WTC11 (cell line): ENCODE measurements around the gene STXBP5. TPM values are rescaled to one million over a fixed set of nuclear protein-coding genes. Genes with fewer than 3 reads are reported as not detected.

Source experiments
- ATAC-seq: fragments of 200-7000 bp; cut with Tn5 transposase; 2 replicates; pipeline ENCODE4 v1.10.0; 2021; ENCODE audit warnings: mild to moderate bottlenecking, moderate library complexity
- CTCF ChIA-PET: fragments of 300-600 bp; sonication (Branson Sonifier 250); formaldehyde crosslinking; loops from one replicate; lab custom pipeline; 2021; ENCODE audit warnings: antibody characterized with exemption; lab: Charles Lee
- POLR2A ChIA-PET: fragments of 350-600 bp; sonication (Branson Sonifier 250); formaldehyde crosslinking; loops from one replicate; lab custom pipeline; 2021; ENCODE audit warnings: antibody characterized with exemption; lab: Charles Lee
- DNase-seq: peaks from one replicate; pipeline ENCODE4 v3.0.0; 2021; ENCODE audit warnings: low spot score
- H3K27ac Mint-ChIP-seq: 2 replicates; pipeline ENCODE4 v1.8.0; 2021; ENCODE audit warnings: mixed read lengths
- H3K27me3 Mint-ChIP-seq: 2 replicates; pipeline ENCODE4 v1.8.0; 2021; ENCODE audit warnings: low read depth, mild to moderate bottlenecking, moderate library complexity, mixed read lengths
- H3K36me3 Mint-ChIP-seq: 2 replicates; pipeline ENCODE4 v1.8.0; 2021; ENCODE audit warnings: mixed read lengths
- H3K4me1 Mint-ChIP-seq: 2 replicates; pipeline ENCODE4 v1.8.0; 2022; ENCODE audit warnings: mixed read lengths
- H3K4me3 Mint-ChIP-seq: 2 replicates; pipeline ENCODE4 v1.8.0; 2021; ENCODE audit warnings: mild to moderate bottlenecking, moderate library complexity, mixed read lengths
- H3K9me3 Mint-ChIP-seq: 2 replicates; pipeline ENCODE4 v1.8.0; 2021; ENCODE audit warnings: mixed read lengths
- ATF1 ChIP-seq: sonication (generic); formaldehyde crosslinking; IDR thresholded peaks from 2 replicates; pipeline ENCODE4 v1.8.1; 2023; ENCODE audit warnings: mild to moderate bottlenecking, moderate library complexity, missing genetic modification reagents
- CDX4 ChIP-seq: fragments of 250-450 bp; sonication (Bioruptor Pico); IDR thresholded peaks from 2 replicates; pipeline ENCODE4 v1.9.0; 2021; ENCODE audit warnings: moderate library complexity, mild to moderate bottlenecking, inconsistent platforms, borderline replicate concordance
- ETV6 ChIP-seq: sonication (generic); formaldehyde crosslinking; IDR thresholded peaks from 2 replicates; pipeline ENCODE4 v1.8.1; 2022; ENCODE audit warnings: mild to moderate bottlenecking, missing genetic modification reagents
- MXD4 ChIP-seq: fragments of 250-450 bp; sonication (Bioruptor Pico); IDR thresholded peaks from 2 replicates; pipeline ENCODE4 v1.8.0; 2021; ENCODE audit warnings: mild to moderate bottlenecking, moderate library complexity, borderline replicate concordance
- NFATC4 ChIP-seq: fragments of 250-450 bp; sonication (Bioruptor Pico); IDR thresholded peaks from 2 replicates; pipeline ENCODE4 v1.9.0; 2021; ENCODE audit warnings: mild to moderate bottlenecking
- NR2C2 ChIP-seq: sonication (generic); formaldehyde crosslinking; IDR thresholded peaks from 2 replicates; pipeline ENCODE4 v1.8.0; 2022; ENCODE audit warnings: mild to moderate bottlenecking, missing genetic modification reagents
- PRRX2 ChIP-seq: fragments of 250-450 bp; sonication (Bioruptor Pico); IDR thresholded peaks from 2 replicates; pipeline ENCODE4 v1.8.0; 2021; ENCODE audit warnings: mild to moderate bottlenecking
- SOX15 ChIP-seq: fragments of 250-450 bp; sonication (Bioruptor Pico); IDR thresholded peaks from 2 replicates; pipeline ENCODE4 v1.9.0; 2021; ENCODE audit warnings: mild to moderate bottlenecking
- SP1 ChIP-seq: sonication (generic); formaldehyde crosslinking; conservative IDR thresholded peaks from 2 replicates; pipeline ENCODE4 v1.8.1; 2022; ENCODE audit warnings: missing genetic modification reagents
- TEAD4 ChIP-seq: sonication (generic); formaldehyde crosslinking; IDR thresholded peaks from 2 replicates; pipeline ENCODE4 v1.8.0; 2022; ENCODE audit warnings: mild to moderate bottlenecking, missing genetic modification reagents
- ZBTB21 ChIP-seq: sonication (generic); formaldehyde crosslinking; IDR thresholded peaks from 2 replicates; pipeline ENCODE4 v1.8.1; 2023; ENCODE audit warnings: mild to moderate bottlenecking, missing genetic modification reagents, borderline replicate concordance
- ZNF396 ChIP-seq: fragments of 250-450 bp; sonication (Bioruptor Pico); IDR thresholded peaks from 2 replicates; pipeline ENCODE4 v1.8.0; 2021; ENCODE audit warnings: mild to moderate bottlenecking, moderate library complexity, borderline replicate concordance
- total RNA-seq: library from RNA; stranded (reverse); gene quantifications from 3 replicates; pipeline ENCODE4 v1.2.3, GENCODE V29; 2021
- TF ChIP-seq, protein P1 (sequence below): sonication (generic); formaldehyde crosslinking; IDR thresholded peaks from 2 replicates; pipeline ENCODE4 v1.8.1; 2022; ENCODE audit warnings: mild to moderate bottlenecking, moderate library complexity, missing genetic modification reagents
- TF ChIP-seq, protein P2 (sequence below): fragments of 250-450 bp; sonication (Bioruptor Pico); IDR thresholded peaks from 2 replicates; pipeline ENCODE4 v1.9.0; 2021; ENCODE audit warnings: mild to moderate bottlenecking
- TF ChIP-seq, protein P3 (sequence below): sonication (generic); formaldehyde crosslinking; IDR thresholded peaks from 2 replicates; pipeline ENCODE4 v1.8.0; 2023; ENCODE audit warnings: missing genetic modification reagents
- TF ChIP-seq, protein P4 (sequence below): sonication (generic); formaldehyde crosslinking; IDR thresholded peaks from 2 replicates; pipeline ENCODE4 v1.8.1; 2022; ENCODE audit warnings: low read depth, missing genetic modification reagents, borderline replicate concordance
- TF ChIP-seq, protein P5 (sequence below): sonication (generic); formaldehyde crosslinking; IDR thresholded peaks from 2 replicates; pipeline ENCODE4 v1.8.0; 2022; ENCODE audit warnings: mild to moderate bottlenecking, missing genetic modification reagents

Gene STXBP5
- total RNA-seq, 1 experiment from 2014 or later: 13.2 TPM

GRCh38 chr6:147345902-147346301 lies 141.7 kb downstream of the STXBP5 start:
- ATAC-seq (no peak), DNase-seq (no peak)
- Mint-ChIP-seq H3K36me3 (peaks cover 5% of the 10 kb centered on the region; the same call in 1 of the 2 replicates), H3K4me3 (no peak overlapping the region), H3K27ac (no peak overlapping the region), H3K27me3 (no peaks in the 10 kb centered on the region), H3K4me1 (peaks cover 3% of the 10 kb centered on the region; the same call in 1 of the 2 replicates), H3K9me3 (no peaks in the 10 kb centered on the region)
- TF ChIP-seq PRRX2 (CRISPR knock-in tag): no peak
- ChIA-PET POLR2A (no interaction called here), CTCF (no interaction called here)

DNA sequence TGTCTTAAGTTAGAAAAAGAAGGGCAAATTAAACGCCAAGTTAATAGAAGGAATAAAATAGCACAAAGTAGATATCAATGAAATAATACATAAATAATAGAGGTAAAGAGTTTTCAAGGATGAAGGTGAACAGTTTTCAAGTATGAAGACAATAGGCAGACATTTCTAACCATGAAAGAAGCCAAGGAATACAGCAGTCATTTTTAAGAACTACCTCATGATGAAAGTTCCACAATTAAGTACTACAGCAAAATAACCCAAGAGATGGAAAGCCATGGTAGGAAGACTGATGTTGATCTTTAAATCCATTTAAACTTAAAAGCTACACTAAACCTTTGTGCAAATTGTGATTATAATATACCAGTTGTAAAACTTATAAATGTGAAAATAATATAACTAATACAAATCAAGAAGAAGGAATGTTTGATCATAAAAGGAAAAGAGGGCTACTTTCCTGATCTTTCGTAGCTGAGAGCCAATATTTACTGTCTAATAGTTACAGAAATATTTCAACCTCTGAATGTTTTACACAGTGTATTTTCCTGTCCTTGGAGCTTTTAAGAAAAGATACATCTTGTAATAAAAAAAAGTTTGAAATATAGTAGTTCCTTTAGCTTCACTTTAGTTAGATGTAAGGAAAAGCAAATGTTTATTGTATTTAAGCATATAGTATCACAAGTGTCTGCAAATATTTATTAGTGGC lies 143.1 kb downstream of the STXBP5 start:
- H3K36me3 Mint-ChIP-seq: peaks cover 5% of the 10 kb centered on the region; the same call in 1 of the 2 replicates
- H3K4me1 Mint-ChIP-seq: peaks cover 3% of the 10 kb centered on the region; the same call in 1 of the 2 replicates
- H3K9me3 Mint-ChIP-seq: no peaks in the 10 kb centered on the region
- no peak overlapping the region for H3K4me3 Mint-ChIP-seq
- DNase-seq (no peak), ATAC-seq (no peak)
- no peaks in the 10 kb centered on the region for H3K27me3 Mint-ChIP-seq
- TF ChIP-seq TEAD4 (CRISPR knock-in tag) (no peak), ATF1 (no peak), MXD4 (CRISPR knock-in tag) (no peak), NR2C2 (CRISPR knock-in tag) (no peak), SP1 (no peak), CDX4 (no peak), NFATC4 (CRISPR knock-in tag) (no peak), ZBTB21 (CRISPR knock-in tag) (no peak), ETV6 (no peak), SOX15 (no peak), ZNF396 (CRISPR knock-in tag) (no peak)
- TF ChIP-seq, protein P1, sequence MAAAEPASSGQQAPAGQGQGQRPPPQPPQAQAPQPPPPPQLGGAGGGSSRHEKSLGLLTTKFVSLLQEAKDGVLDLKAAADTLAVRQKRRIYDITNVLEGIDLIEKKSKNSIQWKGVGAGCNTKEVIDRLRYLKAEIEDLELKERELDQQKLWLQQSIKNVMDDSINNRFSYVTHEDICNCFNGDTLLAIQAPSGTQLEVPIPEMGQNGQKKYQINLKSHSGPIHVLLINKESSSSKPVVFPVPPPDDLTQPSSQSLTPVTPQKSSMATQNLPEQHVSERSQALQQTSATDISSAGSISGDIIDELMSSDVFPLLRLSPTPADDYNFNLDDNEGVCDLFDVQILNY (CRISPR knock-in tag): no peak
- TF ChIP-seq, protein P2, sequence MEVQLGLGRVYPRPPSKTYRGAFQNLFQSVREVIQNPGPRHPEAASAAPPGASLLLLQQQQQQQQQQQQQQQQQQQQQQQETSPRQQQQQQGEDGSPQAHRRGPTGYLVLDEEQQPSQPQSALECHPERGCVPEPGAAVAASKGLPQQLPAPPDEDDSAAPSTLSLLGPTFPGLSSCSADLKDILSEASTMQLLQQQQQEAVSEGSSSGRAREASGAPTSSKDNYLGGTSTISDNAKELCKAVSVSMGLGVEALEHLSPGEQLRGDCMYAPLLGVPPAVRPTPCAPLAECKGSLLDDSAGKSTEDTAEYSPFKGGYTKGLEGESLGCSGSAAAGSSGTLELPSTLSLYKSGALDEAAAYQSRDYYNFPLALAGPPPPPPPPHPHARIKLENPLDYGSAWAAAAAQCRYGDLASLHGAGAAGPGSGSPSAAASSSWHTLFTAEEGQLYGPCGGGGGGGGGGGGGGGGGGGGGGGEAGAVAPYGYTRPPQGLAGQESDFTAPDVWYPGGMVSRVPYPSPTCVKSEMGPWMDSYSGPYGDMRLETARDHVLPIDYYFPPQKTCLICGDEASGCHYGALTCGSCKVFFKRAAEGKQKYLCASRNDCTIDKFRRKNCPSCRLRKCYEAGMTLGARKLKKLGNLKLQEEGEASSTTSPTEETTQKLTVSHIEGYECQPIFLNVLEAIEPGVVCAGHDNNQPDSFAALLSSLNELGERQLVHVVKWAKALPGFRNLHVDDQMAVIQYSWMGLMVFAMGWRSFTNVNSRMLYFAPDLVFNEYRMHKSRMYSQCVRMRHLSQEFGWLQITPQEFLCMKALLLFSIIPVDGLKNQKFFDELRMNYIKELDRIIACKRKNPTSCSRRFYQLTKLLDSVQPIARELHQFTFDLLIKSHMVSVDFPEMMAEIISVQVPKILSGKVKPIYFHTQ (CRISPR knock-in tag): no peak
- TF ChIP-seq, protein P3, sequence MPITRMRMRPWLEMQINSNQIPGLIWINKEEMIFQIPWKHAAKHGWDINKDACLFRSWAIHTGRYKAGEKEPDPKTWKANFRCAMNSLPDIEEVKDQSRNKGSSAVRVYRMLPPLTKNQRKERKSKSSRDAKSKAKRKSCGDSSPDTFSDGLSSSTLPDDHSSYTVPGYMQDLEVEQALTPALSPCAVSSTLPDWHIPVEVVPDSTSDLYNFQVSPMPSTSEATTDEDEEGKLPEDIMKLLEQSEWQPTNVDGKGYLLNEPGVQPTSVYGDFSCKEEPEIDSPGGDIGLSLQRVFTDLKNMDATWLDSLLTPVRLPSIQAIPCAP (CRISPR knock-in tag): no peak
- TF ChIP-seq, protein P4, sequence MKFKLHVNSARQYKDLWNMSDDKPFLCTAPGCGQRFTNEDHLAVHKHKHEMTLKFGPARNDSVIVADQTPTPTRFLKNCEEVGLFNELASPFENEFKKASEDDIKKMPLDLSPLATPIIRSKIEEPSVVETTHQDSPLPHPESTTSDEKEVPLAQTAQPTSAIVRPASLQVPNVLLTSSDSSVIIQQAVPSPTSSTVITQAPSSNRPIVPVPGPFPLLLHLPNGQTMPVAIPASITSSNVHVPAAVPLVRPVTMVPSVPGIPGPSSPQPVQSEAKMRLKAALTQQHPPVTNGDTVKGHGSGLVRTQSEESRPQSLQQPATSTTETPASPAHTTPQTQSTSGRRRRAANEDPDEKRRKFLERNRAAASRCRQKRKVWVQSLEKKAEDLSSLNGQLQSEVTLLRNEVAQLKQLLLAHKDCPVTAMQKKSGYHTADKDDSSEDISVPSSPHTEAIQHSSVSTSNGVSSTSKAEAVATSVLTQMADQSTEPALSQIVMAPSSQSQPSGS: no peak
- TF ChIP-seq, protein P5, sequence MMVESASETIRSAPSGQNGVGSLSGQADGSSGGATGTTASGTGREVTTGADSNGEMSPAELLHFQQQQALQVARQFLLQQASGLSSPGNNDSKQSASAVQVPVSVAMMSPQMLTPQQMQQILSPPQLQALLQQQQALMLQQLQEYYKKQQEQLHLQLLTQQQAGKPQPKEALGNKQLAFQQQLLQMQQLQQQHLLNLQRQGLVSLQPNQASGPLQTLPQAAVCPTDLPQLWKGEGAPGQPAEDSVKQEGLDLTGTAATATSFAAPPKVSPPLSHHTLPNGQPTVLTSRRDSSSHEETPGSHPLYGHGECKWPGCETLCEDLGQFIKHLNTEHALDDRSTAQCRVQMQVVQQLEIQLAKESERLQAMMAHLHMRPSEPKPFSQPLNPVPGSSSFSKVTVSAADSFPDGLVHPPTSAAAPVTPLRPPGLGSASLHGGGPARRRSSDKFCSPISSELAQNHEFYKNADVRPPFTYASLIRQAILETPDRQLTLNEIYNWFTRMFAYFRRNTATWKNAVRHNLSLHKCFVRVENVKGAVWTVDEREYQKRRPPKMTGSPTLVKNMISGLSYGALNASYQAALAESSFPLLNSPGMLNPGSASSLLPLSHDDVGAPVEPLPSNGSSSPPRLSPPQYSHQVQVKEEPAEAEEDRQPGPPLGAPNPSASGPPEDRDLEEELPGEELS: no peak
- TF ChIP-seq, all 79 proteins: peak for 0
- ChIA-PET POLR2A (no interaction called here), CTCF (no interaction called here)
- no peak overlapping the region for H3K27ac Mint-ChIP-seq
